GM12878 (cell line): Measurements from ENCODE around the gene CD38. TPM values are rescaled to one million over a fixed set of nuclear protein-coding genes. Genes with fewer than 3 reads are reported as not detected.

ENCODE experiments used
- ATAC-seq: fragments of 200-7000 bp; cut with Tn5 transposase; 3 replicates; pipeline ENCODE4 v1.9.1; 2020; ENCODE audit warnings: mild to moderate bottlenecking, moderate library complexity
- BruUV-seq: library from RNA; stranded (reverse); fragments of 400-500 nt; replicated peaks from 2 replicates; lab custom pipeline; 2021; lab: Mats Ljungman, UMichigan
- CTCF ChIA-PET: fragments of 300-600 bp; sonication (Branson Sonifier 250); formaldehyde crosslinking; extraction: SDS; loops from one replicate; lab custom pipeline; 2021; ENCODE audit warnings: inconsistent platforms; lab: Yijun Ruan, JAX
- POLR2A ChIA-PET: fragments of 350-600 bp; formaldehyde crosslinking; extraction: SDS; loops from one replicate; lab custom pipeline; 2021; ENCODE audit warnings: inconsistent platforms; lab: Charles Lee
- RAD21 ChIA-PET: fragments of 300-600 bp; sonication (Branson Sonifier 250); formaldehyde crosslinking; loops from one replicate; lab custom pipeline; 2023; ENCODE audit warnings: antibody characterized with exemption; ENCODE audit not compliant: unreplicated experiment; lab: Charles Lee
- SMC1A ChIA-PET: fragments of 300-600 bp; sonication (Branson Sonifier 250); formaldehyde crosslinking; loops from one replicate; lab custom pipeline; 2023; ENCODE audit not compliant: unreplicated experiment, uncharacterized antibody; lab: Charles Lee
- DNase-seq: peaks from one replicate; pipeline ENCODE4 v3.0.0-alpha.2; 2011; ENCODE audit warnings: low read depth, low spot score
- FAIRE-seq: peaks from 3 replicates; lab custom pipeline; 2011; peaks lifted over from hg19 to GRCh38; lab: Jason Lieb, UNC
- H2AFZ ChIP-seq: 2 replicates; pipeline ENCODE4 v1.6.0; 2011; ENCODE audit warnings: low read depth, low read length, control low read depth; ENCODE audit not compliant: control insufficient read depth
- H3K27ac ChIP-seq: 2 replicates; pipeline ENCODE4 v1.5.1; 2011; ENCODE audit warnings: control low read depth; ENCODE audit not compliant: control insufficient read depth, insufficient read depth
- H3K27me3 ChIP-seq, 2 experiments: replicated peaks in 1 of 2; 2 replicates each; pipeline versions ENCODE4 v1.6.0 to v1.6.1; 2011; ENCODE audit warnings: low read length in 1 of 2; ENCODE audit not compliant: control insufficient read depth in 2 of 2, insufficient read depth in 2 of 2
- H3K36me3 ChIP-seq, 2 experiments: 2 replicates each; pipeline ENCODE4 v1.5.1; 2011; ENCODE audit warnings: low read length in 1 of 2; ENCODE audit not compliant: control insufficient read depth in 2 of 2, insufficient read depth in 2 of 2
- H3K4me1 ChIP-seq: 2 replicates; pipeline ENCODE4 v1.6.1; 2011; ENCODE audit warnings: mild to moderate bottlenecking, low read length, moderate library complexity, mixed read lengths; ENCODE audit not compliant: control insufficient read depth, insufficient read depth
- H3K4me2 ChIP-seq: 2 replicates; pipeline ENCODE4 v1.6.0; 2011; ENCODE audit warnings: control low read depth; ENCODE audit not compliant: control insufficient read depth, insufficient read depth
- H3K4me3 ChIP-seq: fragments of 200-600 bp; sonication (generic); 2 replicates; pipeline ENCODE4 v1.5.1; 2016
- H3K79me2 ChIP-seq: 2 replicates; pipeline ENCODE4 v1.6.0; 2011; ENCODE audit warnings: low read length; ENCODE audit not compliant: control insufficient read depth, insufficient read depth
- H3K9ac ChIP-seq: 2 replicates; pipeline ENCODE4 v1.8.0; 2011; ENCODE audit warnings: low read length, control low read depth, mixed read lengths; ENCODE audit not compliant: control insufficient read depth, insufficient read depth
- H3K9me3 ChIP-seq: replicated peaks from 3 replicates; pipeline ENCODE4 v1.5.1; 2011; ENCODE audit warnings: mild to moderate bottlenecking, low read length; ENCODE audit not compliant: control insufficient read depth, insufficient read depth
- H4K20me1 ChIP-seq: 2 replicates; pipeline ENCODE4 v1.6.0; 2011; ENCODE audit not compliant: control insufficient read depth, insufficient read depth
- ATF3 ChIP-seq: IDR thresholded peaks from 2 replicates; pipeline ENCODE4 v1.6.1; 2011; ENCODE audit warnings: low read depth, mild to moderate bottlenecking, low read length, moderate library complexity, borderline replicate concordance; ENCODE audit errors: extremely low read depth
- BCLAF1 ChIP-seq: fragments of 450-650 bp; IDR thresholded peaks from 2 replicates; pipeline ENCODE4 v1.6.1; 2017; ENCODE audit warnings: antibody characterized with exemption, mild to moderate bottlenecking, moderate library complexity
- JUNB ChIP-seq: IDR thresholded peaks from 2 replicates; pipeline ENCODE4 v1.6.1; 2016; ENCODE audit warnings: antibody characterized with exemption, mild to moderate bottlenecking
- NKRF ChIP-seq: fragments of 450-650 bp; conservative IDR thresholded peaks from 2 replicates; pipeline ENCODE4 v1.6.1; 2017; ENCODE audit warnings: mild to moderate bottlenecking, moderate library complexity
- SIN3A ChIP-seq: IDR thresholded peaks from 2 replicates; pipeline ENCODE4 v1.6.1; 2012; ENCODE audit warnings: low read depth, low read length, improper control_type of control experiment
- SMARCA5 ChIP-seq: fragments of 450-650 bp; IDR thresholded peaks from 2 replicates; pipeline ENCODE4 v1.6.1; 2017; ENCODE audit warnings: mild to moderate bottlenecking
- SREBF1 ChIP-seq: IDR thresholded peaks from 2 replicates; pipeline ENCODE4 v1.6.1; 2012; ENCODE audit warnings: mild to moderate bottlenecking, low read length
- WGBS: methylation state at CpG from one replicate; pipeline ENCODE4 v1.1.6; 2016; ENCODE audit warnings: low lambda C conversion rate; ENCODE audit not compliant: insufficient replicate concordance, insufficient coverage; ENCODE audit errors: missing lambda C conversion rate; 5-methylcytosine and 5-hydroxymethylcytosine counted together
- in situ Hi-C: fragments of 300-500 bp; cut with MboI; formaldehyde crosslinking; loops from 9 replicates; pipeline ENCODE4 v1.14.3; 2018; ENCODE audit warnings: mixed read lengths
- intact Hi-C: fragments of 100-400 bp; cut with micrococcal nuclease; formaldehyde crosslinking; loops from one replicate; pipeline ENCODE4 v1.14.2; 2022; ENCODE audit not compliant: unreplicated experiment
- polyA plus RNA-seq, 11 experiments: library from polyadenylated mRNA; depleted of rRNA in 4 of 11; unstranded in 6 of 11; stranded (reverse) in 5 of 11; fragments of >200 nt; fragmentation: Nextera tagmentation in 4 of 11; fragmentation: Illumina TruSeq in 1 of 11; extraction: Ambion mirVana in 4 of 11; extraction: Trizol in 1 of 11; gene quantifications; 1 replicate in 1 of 11; 2 replicates in 10 of 11; pipeline versions ENCODE4 v1.2.1 to v1.2.3, GENCODE V29; 2011 to 2016; ENCODE audit warnings: inconsistent platforms in 2 of 11, missing spikeins in 2 of 11, low read depth in 1 of 11
- total RNA-seq, 4 experiments: library from RNA; depleted of rRNA in 3 of 4; stranded (reverse); fragments of >200 nt in 3 of 4; fragmentation: Illumina TruSeq in 1 of 4; extraction: Trizol in 1 of 4; gene quantifications; 2 replicates each; pipeline versions ENCODE4 v1.2.1 to v1.2.3, GENCODE V29; 2013 to 2021

CD38 gene
- total and polyA plus RNA-seq, 10 of the 15 experiments (the other 5 are each of a cell fraction or from before 2014, with no cell fraction given): 3.5 to 39.8 (median 12.7) TPM

GRCh38 chr4:15897577-15897976 lies 119.4 kb downstream of the CD38 start:
- Histone ChIP-seq H4K20me1 (no peaks in the 10 kb centered on the region), H3K36me3 (no peaks in the 10 kb centered on the region), H3K4me1 (no peaks in the 10 kb centered on the region), H3K79me2 (no peaks in the 10 kb centered on the region), H3K9me3 (peaks cover 2% of the 10 kb centered on the region; the same call in 1 of the 3 replicates), H3K27ac (no peak overlapping the region), H2AFZ (no peak overlapping the region), H3K4me2 (no peak overlapping the region), H3K9ac (no peak overlapping the region), H3K4me3 (no peak overlapping the region), H3K27me3 (no peaks in the 10 kb centered on the region)
- no peak for ATAC-seq
- ChIA-PET RAD21 (interaction anchor here (0.9 kb wide), 1 partner anchor 15 kb away, joined by 4 read pairs; no protein-coding TSS in a partner anchor), POLR2A (no interaction called here), CTCF (interaction anchor here (1.4 to 1.5 kb wide), 2 partner anchors 15 to 93 kb away, joined by 3 to 5 read pairs; no protein-coding TSS in a partner anchor), SMC1A (interaction anchor here (2.5 kb wide), 1 partner anchor 14 kb away, joined by 10 read pairs; no protein-coding TSS in a partner anchor)
- 40% methylated on average over 2 of the region's 2 CpGs for WGBS
- intact Hi-C loops: no loop called here
- BruUV-seq: no TSS peak
- in situ Hi-C loops: no loop called here
- DNase-seq: no peak
- FAIRE-seq: no peak
- no peak for TF ChIP-seq SIN3A
- no peak for TF ChIP-seq SMARCA5
- TF ChIP-seq BCLAF1: no peak
- TF ChIP-seq NKRF: no peak
- no peak for TF ChIP-seq SREBF1
- no peak for TF ChIP-seq JUNB
- no peak for TF ChIP-seq ATF3
